ENCODE measurements around the gene PLG. TPM values are rescaled to one million over a fixed set of nuclear protein-coding genes. Genes with fewer than 3 reads are reported as not detected.

The PLG gene
- total RNA-seq, 2 donors from 2014 or later = not detected

GRCh38 chr6:160756021-160756420, 54.0 kb downstream of the PLG start:
- H3K4me3 ChIP-seq = no peak overlapping the region
- H3K36me3 ChIP-seq = no peaks in the 10 kb centered on the region
- no peak for TF ChIP-seq CTCF (IDR thresholded peaks at IDR 0.05)
- DNase-seq (ENCODE audit: low spot score) (no peak), ATAC-seq (ENCODE audit: insufficient number of reproducible peaks, low FRiP score, low read depth) (no peak)
- H3K4me1 ChIP-seq (ENCODE audit: control insufficient read depth in 1 of 2, low read depth in 2 of 2) = no peaks in the 10 kb centered on the region
- H3K27ac ChIP-seq = no peak overlapping the region
- no peaks in the 10 kb centered on the region for H3K27me3 ChIP-seq (replicated peaks; ENCODE audit: insufficient read depth)
- H3K9me3 ChIP-seq = no peaks in the 10 kb centered on the region

GRCh38 chr6:160756871-160757270, 54.8 kb downstream of the PLG start:
- Histone ChIP-seq H3K36me3 (no peaks in the 10 kb centered on the region), H3K27ac (no peak overlapping the region), H3K27me3 (replicated peaks; ENCODE audit: insufficient read depth) (no peaks in the 10 kb centered on the region), H3K4me3 (no peak overlapping the region), H3K4me1 (ENCODE audit: control insufficient read depth in 1 of 2, low read depth in 2 of 2) (no peaks in the 10 kb centered on the region), H3K9me3 (no peaks in the 10 kb centered on the region)
- TF ChIP-seq CTCF (IDR thresholded peaks at IDR 0.05) = no peak
- no peak for DNase-seq (ENCODE audit: low spot score)
- ATAC-seq (ENCODE audit: insufficient number of reproducible peaks, low FRiP score, low read depth) = no peak

- H3K27me3 ChIP-seq (replicated peaks; ENCODE audit: insufficient read depth) = no peaks in the 10 kb centered on the region
- H3K27ac ChIP-seq = no peak overlapping the region
- no peak for ATAC-seq (ENCODE audit: insufficient number of reproducible peaks, low FRiP score, low read depth)
- TF ChIP-seq CTCF (IDR thresholded peaks at IDR 0.05) = no peak
- H3K9me3 ChIP-seq = no peaks in the 10 kb centered on the region
- H3K36me3 ChIP-seq = no peaks in the 10 kb centered on the region
- H3K4me3 ChIP-seq = no peak overlapping the region
- no peak for DNase-seq (ENCODE audit: low spot score)
- peaks cover 0 to 4% of the 10 kb centered on the region in 2 donors for H3K4me1 ChIP-seq (ENCODE audit: control insufficient read depth in 1 of 2, low read depth in 2 of 2)
Observed at GRCh38 chr6:160764847-160765246, 62.8 kb downstream of the PLG start.

GRCh38 chr6:160765412-160765811, 63.4 kb downstream of the PLG start:
- Histone ChIP-seq H3K36me3 (no peaks in the 10 kb centered on the region), H3K27me3 (replicated peaks; ENCODE audit: insufficient read depth) (no peaks in the 10 kb centered on the region), H3K4me3 (no peak overlapping the region), H3K4me1 (ENCODE audit: control insufficient read depth in 1 of 2, low read depth in 2 of 2) (peaks cover 0 to 4% of the 10 kb centered on the region in 2 donors), H3K27ac (no peak overlapping the region), H3K9me3 (no peaks in the 10 kb centered on the region)
- ATAC-seq (ENCODE audit: insufficient number of reproducible peaks, low FRiP score, low read depth) = no peak
- DNase-seq (ENCODE audit: low spot score) = no peak
- TF ChIP-seq CTCF (IDR thresholded peaks at IDR 0.05) = no peak

GRCh38 chr6:160766657-160766988, 64.6 kb downstream of the PLG start:
- Histone ChIP-seq H3K36me3 (no peaks in the 10 kb centered on the region), H3K27ac (no peak overlapping the region), H3K4me3 (peak overlapping the region; percentile 74), H3K27me3 (replicated peaks; ENCODE audit: insufficient read depth) (no peaks in the 10 kb centered on the region), H3K4me1 (ENCODE audit: control insufficient read depth in 1 of 2, low read depth in 2 of 2) (peaks cover 0 to 4% of the 10 kb centered on the region in 2 donors), H3K9me3 (no peaks in the 10 kb centered on the region)
- DNase-seq (ENCODE audit: low spot score) (no peak), ATAC-seq (ENCODE audit: insufficient number of reproducible peaks, low FRiP score, low read depth) (no peak)
- no peak for TF ChIP-seq CTCF (IDR thresholded peaks at IDR 0.05)
